Central memory CD8-positive, alpha-beta T cell (primary cell): ENCODE measurements around the gene TMEM260.
A peak's percentile ranks its signal among the peaks of the same experiment; 100 is the strongest.
"Not testable (repeated sequence)": the region's sequence is repeated elsewhere in the genome, so short reads cannot be mapped to it uniquely, and the experiment has no call there.

Experiments
- ATAC-seq: fragments of 150-1000 bp; cut with Tn5 transposase; replicated peaks from 2 replicates; pipeline ENCODE4 v1.10.0; 2022; ENCODE audit warnings: mild to moderate bottlenecking, moderate FRiP score, moderate number of reproducible peaks; ENCODE audit not compliant: poor library complexity, severe bottlenecking; ENCODE audit errors: extremely low read depth
- DNase-seq, 2 donors: peaks; one replicate each; pipeline ENCODE4 v3.0.0; 2021; ENCODE audit warnings: low spot score in 2 of 2
- H3K27ac Mint-ChIP-seq: one replicate; pipeline ENCODE4 v1.8.0; 2022; ENCODE audit warnings: low read depth, mild to moderate bottlenecking, moderate library complexity, mixed read lengths
- H3K27me3 Mint-ChIP-seq: one replicate; pipeline ENCODE4 v1.8.0; 2022; ENCODE audit warnings: mixed read lengths
- H3K36me3 Mint-ChIP-seq: one replicate; pipeline ENCODE4 v1.8.0; 2022; ENCODE audit warnings: mild to moderate bottlenecking, moderate library complexity, mixed read lengths; ENCODE audit not compliant: insufficient read depth
- H3K4me1 Mint-ChIP-seq: one replicate; pipeline ENCODE4 v1.8.0; 2022; ENCODE audit warnings: mixed read lengths
- H3K4me3 Mint-ChIP-seq: one replicate; pipeline ENCODE4 v1.8.0; 2022; ENCODE audit warnings: mild to moderate bottlenecking, moderate library complexity, mixed read lengths
- H3K9me3 Mint-ChIP-seq: one replicate; pipeline ENCODE4 v1.8.0; 2022; ENCODE audit warnings: mixed read lengths

Gene TMEM260

DNA sequence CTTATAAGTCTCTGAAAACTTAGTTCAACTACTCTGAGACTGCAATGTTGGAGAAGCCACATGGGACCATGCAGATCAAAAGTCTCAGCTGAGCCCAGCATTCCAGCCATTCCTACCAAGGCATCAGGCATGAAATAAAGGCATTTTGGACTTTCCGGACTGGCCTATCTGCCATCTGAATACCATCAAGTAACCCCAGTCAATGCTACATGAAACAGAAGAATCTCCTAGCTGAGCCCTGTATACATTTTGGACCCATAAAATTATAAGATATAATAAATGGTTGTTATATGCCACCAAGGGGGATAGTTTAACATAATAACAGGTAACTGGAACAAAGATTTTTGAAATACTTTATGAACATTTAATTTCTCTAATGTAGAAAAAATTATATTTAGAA lies 9.3 kb upstream of the TMEM260 start:
- H3K27me3 Mint-ChIP-seq, result peaks cover 52% of the 10 kb centered on the region
- H3K9me3 Mint-ChIP-seq, result no peaks in the 10 kb centered on the region
- DNase-seq, result no peak
- ATAC-seq, result no peak
- H3K4me1 Mint-ChIP-seq, result no peaks in the 10 kb centered on the region
- no peak overlapping the region for H3K27ac Mint-ChIP-seq
- H3K36me3 Mint-ChIP-seq, result peaks cover 2% of the 10 kb centered on the region
- no peak overlapping the region for H3K4me3 Mint-ChIP-seq

DNA sequence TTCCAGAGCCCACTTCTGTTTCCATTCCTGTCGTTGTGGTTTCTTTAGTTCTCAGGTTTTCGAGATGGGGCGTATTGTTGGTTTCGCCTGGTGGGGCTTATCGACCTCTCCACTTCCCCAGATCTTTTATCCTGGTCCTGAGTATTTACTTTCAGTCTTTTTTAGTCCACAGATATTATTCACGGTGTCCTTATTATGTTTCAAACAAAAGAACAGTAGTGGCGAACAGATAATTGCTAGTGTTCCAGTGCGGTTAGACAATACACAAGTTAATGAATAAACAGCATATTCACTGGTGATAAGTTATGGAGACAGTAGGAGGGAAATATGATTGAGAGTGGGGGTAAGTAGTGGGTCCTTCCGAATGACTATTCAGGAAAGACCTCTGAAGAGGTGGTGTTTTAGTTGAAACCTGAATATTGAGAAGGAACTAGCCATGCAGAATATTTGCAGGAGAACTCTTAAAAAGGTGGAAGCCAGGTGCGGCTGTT lies 668 bp downstream of the TMEM260 start:
- Mint-ChIP-seq H3K27me3 (no peaks in the 10 kb centered on the region), H3K9me3 (no peaks in the 10 kb centered on the region), H3K4me3 (peak overlapping the region; percentile 90), H3K36me3 (peaks cover 15% of the 10 kb centered on the region), H3K4me1 (peaks cover 36% of the 10 kb centered on the region), H3K27ac (peak overlapping the region; percentile 88)
- no peak for ATAC-seq
- no peak for DNase-seq

DNA sequence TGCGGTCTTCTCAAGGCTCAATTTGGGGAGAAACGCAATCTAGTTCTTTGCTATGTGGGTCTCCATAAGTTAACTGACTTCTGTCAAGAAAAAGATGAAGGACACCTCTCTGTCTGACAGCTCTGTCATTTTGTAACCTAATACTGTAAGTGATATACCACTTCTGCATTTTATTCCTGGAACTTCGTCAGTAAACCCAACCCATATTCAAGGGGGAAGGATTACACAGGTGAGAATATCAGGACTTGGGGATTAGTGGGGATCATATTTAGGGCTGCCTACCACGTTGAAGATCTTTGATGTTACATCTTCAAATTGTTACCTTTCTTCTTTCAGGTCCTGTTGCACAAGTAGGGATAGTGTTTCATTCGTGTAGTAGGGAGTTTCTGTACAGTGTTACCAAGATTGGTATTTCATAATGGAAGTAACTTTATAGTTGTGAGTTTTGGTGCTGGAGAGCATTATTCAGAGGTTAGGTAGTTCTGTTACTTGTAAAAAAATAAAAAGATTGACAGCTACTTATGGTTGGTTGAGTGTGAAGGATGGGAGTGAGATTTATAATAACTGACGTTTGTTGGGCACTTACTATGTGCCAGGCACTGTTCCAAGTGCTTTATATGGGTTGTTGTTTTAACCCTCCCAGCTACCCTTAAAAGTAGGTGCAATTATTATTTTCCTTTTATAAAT lies 1.6 kb downstream of the TMEM260 start:
- ATAC-seq (no peak), DNase-seq (no peak)
- Mint-ChIP-seq H3K4me1 (peaks cover 36% of the 10 kb centered on the region), H3K27me3 (no peaks in the 10 kb centered on the region), H3K36me3 (peaks cover 18% of the 10 kb centered on the region), H3K27ac (peak overlapping the region; percentile 1), H3K4me3 (peak overlapping the region; percentile 90), H3K9me3 (no peaks in the 10 kb centered on the region)

DNA sequence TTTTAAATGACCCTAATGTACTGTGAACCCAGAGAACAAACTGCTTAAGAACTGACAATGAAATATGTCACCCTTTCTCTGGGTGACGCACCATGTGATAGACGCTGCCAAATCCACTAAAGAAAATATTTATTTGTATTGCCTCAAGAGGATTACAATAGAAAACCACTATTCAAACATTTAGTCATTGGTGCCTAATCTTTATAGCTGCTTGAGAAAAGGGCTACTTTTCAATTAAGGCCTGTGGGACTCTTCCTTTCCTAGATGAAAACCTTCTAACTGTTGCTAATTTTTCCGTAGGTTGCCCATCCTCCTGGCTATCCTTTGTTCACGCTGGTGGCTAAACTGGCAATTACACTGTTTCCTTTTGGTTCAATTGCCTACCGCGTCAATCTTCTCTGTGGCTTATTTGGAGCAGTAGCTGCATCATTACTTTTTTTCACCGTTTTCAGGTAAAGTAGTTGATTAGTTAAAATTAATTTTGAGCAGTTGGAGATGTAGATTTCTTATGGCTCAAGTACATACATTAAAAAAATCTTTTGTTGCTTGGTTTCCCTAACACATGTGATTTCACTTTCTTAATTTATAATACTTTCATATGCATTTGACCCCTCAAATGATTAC lies 6.0 kb downstream of the TMEM260 start:
- Mint-ChIP-seq H3K9me3 (no peaks in the 10 kb centered on the region), H3K27ac (no peak overlapping the region), H3K36me3 (peaks cover 14% of the 10 kb centered on the region), H3K4me3 (no peak overlapping the region), H3K27me3 (no peaks in the 10 kb centered on the region), H3K4me1 (peaks cover 31% of the 10 kb centered on the region)
- no peak for DNase-seq
- ATAC-seq, result no peak

DNA sequence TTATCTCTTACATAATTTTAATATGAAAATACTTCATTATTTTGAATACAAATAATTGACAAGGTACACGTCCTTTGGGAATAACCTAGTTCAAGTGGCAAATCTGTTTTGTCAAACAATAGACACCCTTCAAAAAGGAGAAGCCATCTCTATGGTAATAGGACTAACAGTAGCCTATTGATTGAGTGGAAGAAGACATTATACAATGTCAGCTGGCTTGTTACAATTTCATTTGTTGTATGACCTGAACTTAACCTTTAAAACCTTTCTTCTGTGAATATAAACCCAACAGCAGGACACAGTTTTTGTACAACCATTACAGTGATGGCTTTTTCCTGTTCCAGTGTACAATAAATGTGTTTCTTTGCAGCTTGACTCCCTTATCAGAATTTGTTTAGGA lies 8.1 kb downstream of the TMEM260 start:
- Mint-ChIP-seq H3K36me3 (peaks cover 12% of the 10 kb centered on the region), H3K27me3 (no peaks in the 10 kb centered on the region), H3K9me3 (no peaks in the 10 kb centered on the region), H3K27ac (no peak overlapping the region), H3K4me1 (peaks cover 14% of the 10 kb centered on the region), H3K4me3 (no peak overlapping the region)
- ATAC-seq (no peak), DNase-seq (no peak)

DNA sequence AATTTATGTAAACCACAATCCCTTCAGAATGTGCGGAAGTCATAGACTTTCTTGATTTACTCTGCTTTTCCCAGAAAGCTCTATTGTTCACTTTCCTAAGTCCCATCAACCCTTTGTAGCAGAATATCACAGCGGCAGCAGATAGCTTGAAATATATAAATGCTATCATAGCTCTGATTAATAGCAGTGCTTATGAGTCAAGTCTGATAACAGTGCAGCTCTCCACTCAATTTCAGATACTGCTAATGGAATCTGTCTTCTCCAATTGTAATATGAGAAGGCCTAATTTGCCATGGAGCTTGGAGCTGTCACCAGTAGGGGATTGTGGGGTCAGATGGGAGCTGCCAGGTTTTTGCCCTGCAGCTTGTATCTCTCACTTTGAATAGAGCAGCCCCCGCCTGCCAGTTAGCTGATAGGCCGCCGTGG lies 10.9 kb downstream of the TMEM260 start:
- Mint-ChIP-seq H3K4me3 (no peak overlapping the region), H3K9me3 (no peaks in the 10 kb centered on the region), H3K27me3 (no peaks in the 10 kb centered on the region), H3K27ac (no peak overlapping the region), H3K4me1 (no peaks in the 10 kb centered on the region), H3K36me3 (peaks cover 16% of the 10 kb centered on the region)
- ATAC-seq (no peak), DNase-seq (no peak)

DNA sequence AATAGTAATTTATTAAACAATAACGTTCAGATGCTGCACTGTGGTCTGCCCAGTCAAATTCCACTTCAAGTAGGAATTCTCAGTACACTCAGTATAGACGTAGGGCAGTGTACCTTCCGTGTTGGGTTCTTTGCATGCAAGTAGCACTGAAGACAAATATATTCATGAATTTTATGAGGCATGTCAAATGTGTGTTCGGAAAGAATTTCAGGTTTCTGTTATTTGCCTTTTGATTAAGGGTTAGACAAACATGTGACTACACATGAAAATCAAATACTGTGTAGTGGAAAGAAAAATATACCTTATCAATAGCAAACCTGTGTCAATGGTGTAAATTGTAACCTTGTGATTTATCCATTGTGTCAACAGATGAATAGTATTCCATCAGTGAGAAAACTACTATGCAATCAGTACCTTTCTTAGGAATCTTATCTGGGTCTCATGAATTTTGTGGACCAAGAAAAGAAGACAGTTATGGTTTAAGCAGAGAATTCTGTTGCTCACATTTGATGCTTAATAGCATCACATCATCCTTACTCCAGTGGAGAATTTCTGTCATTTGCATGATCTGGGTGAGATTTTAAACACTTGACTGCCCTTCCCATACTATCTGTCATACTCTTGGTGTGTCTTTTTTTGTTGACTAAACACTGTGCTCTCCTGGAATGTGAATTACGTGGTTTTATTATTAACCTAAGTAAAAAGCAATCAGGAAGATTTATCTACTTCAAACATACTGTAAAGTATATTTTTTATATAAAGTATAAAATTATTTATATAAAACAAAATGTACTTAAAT lies 13.3 kb downstream of the TMEM260 start:
- DNase-seq (no peak), ATAC-seq (no peak)
- H3K4me3 Mint-ChIP-seq, result no peak overlapping the region
- no peaks in the 10 kb centered on the region for H3K9me3 Mint-ChIP-seq
- peaks cover 7% of the 10 kb centered on the region for H3K4me1 Mint-ChIP-seq
- H3K27me3 Mint-ChIP-seq, result no peaks in the 10 kb centered on the region
- H3K27ac Mint-ChIP-seq, result no peak overlapping the region
- H3K36me3 Mint-ChIP-seq, result peaks cover 13% of the 10 kb centered on the region

DNA sequence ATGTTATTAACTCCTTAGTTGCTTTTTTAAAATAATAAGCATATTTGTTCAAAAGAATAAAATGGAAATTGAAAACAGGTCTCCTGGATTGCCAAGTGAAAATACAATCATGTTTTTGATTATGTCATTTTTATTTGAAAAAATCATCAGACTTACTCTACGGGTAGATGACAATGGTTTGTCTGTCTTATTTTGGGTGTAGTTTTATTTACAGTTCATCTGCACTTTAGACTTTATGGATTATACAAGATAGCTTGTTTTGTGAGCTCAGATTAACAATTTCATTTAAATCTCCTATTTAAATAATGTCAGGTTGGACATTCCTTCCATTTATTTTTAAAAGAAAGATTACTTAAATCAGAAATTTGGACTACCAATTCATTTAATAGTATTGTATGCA lies 14.8 kb downstream of the TMEM260 start:
- ATAC-seq (no peak), DNase-seq (no peak)
- Mint-ChIP-seq H3K27ac (no peak overlapping the region), H3K27me3 (no peaks in the 10 kb centered on the region), H3K36me3 (peaks cover 14% of the 10 kb centered on the region), H3K4me3 (no peak overlapping the region), H3K9me3 (no peaks in the 10 kb centered on the region), H3K4me1 (peaks cover 7% of the 10 kb centered on the region)

DNA sequence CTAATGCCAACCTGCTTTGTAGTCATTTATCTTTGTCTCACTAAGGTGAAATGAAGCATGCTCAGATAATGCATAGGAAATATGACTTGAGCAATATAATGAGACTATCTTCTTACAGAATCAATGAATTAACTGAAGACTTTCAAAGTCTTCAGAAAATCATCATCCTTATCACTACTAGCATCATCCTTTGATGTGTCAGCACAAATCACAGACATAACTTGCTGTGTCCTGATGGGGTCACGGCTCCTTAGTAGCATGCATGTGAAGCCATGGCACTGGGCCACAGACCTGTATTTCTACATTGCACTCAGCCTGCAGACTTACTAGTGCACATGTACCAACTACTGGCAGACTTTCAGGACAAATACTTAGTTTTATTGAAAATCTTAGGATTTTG lies 18.9 kb downstream of the TMEM260 start:
- no peaks in the 10 kb centered on the region for H3K9me3 Mint-ChIP-seq
- H3K4me3 Mint-ChIP-seq, result no peak overlapping the region
- peaks cover 11% of the 10 kb centered on the region for H3K36me3 Mint-ChIP-seq
- no peak for ATAC-seq
- no peak for DNase-seq
- no peak overlapping the region for H3K27ac Mint-ChIP-seq
- peaks cover 16% of the 10 kb centered on the region for H3K4me1 Mint-ChIP-seq
- no peaks in the 10 kb centered on the region for H3K27me3 Mint-ChIP-seq

DNA sequence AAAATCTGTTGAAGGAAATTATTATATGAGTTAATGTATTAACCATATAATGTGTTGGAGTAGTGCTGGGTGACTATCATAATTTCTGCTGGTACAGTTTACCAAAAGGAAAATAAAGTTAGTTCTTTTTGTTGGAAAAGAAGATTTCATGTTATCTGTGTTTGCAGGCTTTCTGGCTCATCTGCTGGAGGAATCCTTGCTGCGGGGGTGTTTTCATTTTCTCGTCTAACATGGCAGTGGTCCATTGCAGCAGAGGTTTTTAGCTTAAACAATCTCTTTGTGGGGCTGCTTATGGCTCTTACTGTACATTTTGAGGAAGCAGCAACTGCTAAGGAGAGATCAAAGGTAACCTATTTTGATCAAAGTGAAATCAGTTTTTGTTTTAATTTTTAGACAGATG lies 24.1 kb downstream of the TMEM260 start:
- Mint-ChIP-seq H3K36me3 (peaks cover 16% of the 10 kb centered on the region), H3K4me1 (peaks cover 18% of the 10 kb centered on the region)
- ATAC-seq, result no peak

DNA sequence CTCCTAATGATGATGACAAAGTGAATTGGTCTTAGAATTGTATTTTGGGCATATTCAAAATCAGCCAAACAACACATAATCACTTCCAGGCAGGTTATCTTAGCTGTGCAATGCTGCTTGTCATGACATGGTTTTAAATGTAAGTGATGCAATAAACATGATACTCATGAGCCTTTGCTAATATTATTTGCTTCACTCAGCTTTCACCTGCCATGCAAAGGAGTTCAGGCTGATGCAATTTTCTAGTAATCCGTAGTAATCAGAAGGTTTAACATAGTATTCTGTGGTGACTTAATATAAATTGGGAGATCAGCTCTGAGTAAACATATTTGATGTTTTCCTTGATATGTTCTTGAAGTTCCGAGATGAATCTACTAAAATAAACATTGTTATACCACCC lies 29.1 kb downstream of the TMEM260 start:
- Mint-ChIP-seq H3K4me1 (peaks cover 8% of the 10 kb centered on the region), H3K27me3 (no peaks in the 10 kb centered on the region), H3K4me3 (no peak overlapping the region), H3K36me3 (peaks cover 24% of the 10 kb centered on the region), H3K9me3 (no peaks in the 10 kb centered on the region), H3K27ac (no peak overlapping the region)
- DNase-seq, result no peak
- ATAC-seq, result no peak

More for the DNA sequence above, 24.1 kb downstream of the TMEM260 start:
- H3K4me3 Mint-ChIP-seq, result no peak overlapping the region
- H3K27me3 Mint-ChIP-seq, result no peaks in the 10 kb centered on the region
- no peak overlapping the region for H3K27ac Mint-ChIP-seq
- DNase-seq, result no peak
- no peaks in the 10 kb centered on the region for H3K9me3 Mint-ChIP-seq

DNA sequence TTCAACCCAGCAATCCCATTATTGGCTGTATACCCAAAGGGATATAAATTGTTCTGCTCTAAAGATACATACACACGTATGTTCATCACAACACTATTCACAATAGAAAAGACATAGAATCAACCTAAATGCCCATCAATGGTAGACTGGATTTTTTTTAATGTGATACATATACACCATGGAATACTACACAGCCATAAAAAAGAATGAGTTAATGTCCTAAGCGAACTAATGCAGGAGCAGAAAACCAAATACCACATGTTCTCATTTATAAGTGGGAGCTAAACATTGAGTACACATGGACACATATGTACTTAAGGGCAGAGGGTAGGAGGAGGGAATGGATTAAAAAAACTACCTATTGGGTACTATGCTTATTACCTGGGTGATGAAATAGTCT lies 32.1 kb downstream of the TMEM260 start:
- not testable (repeated sequence) for H3K9me3 Mint-ChIP-seq, H3K4me3 Mint-ChIP-seq, H3K4me1 Mint-ChIP-seq, DNase-seq, H3K27me3 Mint-ChIP-seq, ATAC-seq, H3K27ac Mint-ChIP-seq
- peaks cover 25% of the 10 kb centered on the region for H3K36me3 Mint-ChIP-seq

DNA sequence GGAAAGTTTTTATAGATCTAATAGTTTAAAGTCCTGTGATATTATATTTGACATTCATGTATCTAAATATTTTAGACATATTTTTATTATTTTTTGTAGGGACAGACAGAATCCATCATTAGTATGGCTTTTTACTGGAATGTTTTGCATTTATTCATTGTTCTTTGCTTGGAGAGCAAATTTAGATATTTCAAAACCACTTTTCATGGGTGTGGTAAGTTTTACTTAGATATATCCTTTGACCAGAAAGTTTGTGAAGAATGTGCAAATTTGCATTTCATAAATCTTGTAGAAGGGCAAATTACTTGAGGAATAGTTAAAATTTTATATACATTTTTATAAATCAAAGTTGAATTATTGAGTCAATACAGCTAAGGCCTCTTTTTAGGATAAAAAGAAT lies 37.5 kb downstream of the TMEM260 start:
- Mint-ChIP-seq H3K4me1 (no peaks in the 10 kb centered on the region), H3K27me3 (no peaks in the 10 kb centered on the region), H3K36me3 (peaks cover 25% of the 10 kb centered on the region), H3K27ac (no peak overlapping the region), H3K9me3 (no peaks in the 10 kb centered on the region), H3K4me3 (no peak overlapping the region)
- ATAC-seq (no peak), DNase-seq (no peak)
